ENCODE data around the gene NRG2.

NRG2 gene

DNA sequence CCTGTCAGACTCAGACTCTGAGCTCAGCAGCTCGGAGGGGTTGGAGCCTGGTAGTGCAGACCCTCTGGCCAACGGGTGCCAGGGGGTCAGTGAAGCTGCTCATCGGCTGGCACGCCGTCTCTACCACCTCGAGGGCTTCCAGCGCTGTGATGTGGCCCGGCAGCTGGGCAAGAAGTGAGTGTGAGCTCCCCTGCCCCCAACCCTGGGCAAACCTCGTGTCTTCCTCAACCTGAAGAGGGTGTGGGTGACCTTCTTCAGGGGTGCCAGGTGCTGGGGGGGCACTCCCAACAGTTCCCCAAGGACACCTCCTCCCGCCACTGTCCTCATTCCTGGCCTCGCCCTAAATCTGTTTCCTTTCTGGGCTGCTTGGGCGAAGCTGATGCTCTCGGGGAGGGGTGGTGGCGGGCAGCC, 228.9 kb downstream of the NRG2 start:
- Histone ChIP-seq H3K4me3 (ENCODE audit: low read length) (no peak overlapping the region), H3K79me1 (ENCODE audit: low read length) (no peaks in the 10 kb centered on the region), H4K5ac (ENCODE audit: low read length) (no peak overlapping the region), H2BK120ac (ENCODE audit: low read depth, low read length) (no peak overlapping the region), H3K9ac (ENCODE audit: low read length) (no peak overlapping the region), H3K27ac (ENCODE audit: low read depth, low read length) (no peak overlapping the region), H3K4me2 (ENCODE audit: low read length) (no peak overlapping the region), H3K23ac (ENCODE audit: low read length) (no peak overlapping the region), H3K4me1 (ENCODE audit: control insufficient read depth, low read depth, low read length) (no peaks in the 10 kb centered on the region), H3K4ac (ENCODE audit: low read depth, low read length) (no peak overlapping the region), H2AK5ac (ENCODE audit: low read length) (no peak overlapping the region), H3K56ac (ENCODE audit: low read length) (no peak overlapping the region), H3K79me2 (ENCODE audit: control insufficient read depth, insufficient read depth, low read length) (no peaks in the 10 kb centered on the region), H3K27me3 (ENCODE audit: insufficient read depth, low read length, poor library complexity) (no peaks in the 10 kb centered on the region), H2BK15ac (replicated peaks; ENCODE audit: low read depth) (no peak overlapping the region), H3K18ac (ENCODE audit: low read length) (no peak overlapping the region), H2BK5ac (ENCODE audit: low read length) (no peak overlapping the region), H4K8ac (ENCODE audit: low read depth, low read length) (no peak overlapping the region), H3K36me3 (ENCODE audit: control insufficient read depth, insufficient read depth, low read length) (no peaks in the 10 kb centered on the region)
- no peak for DNase-seq
- WGBS (ENCODE audit: extremely low coverage, insufficient coverage, low lambda C conversion rate) = no CpG with 5 or more reads among the region's 14 CpGs

GRCh38 chr5:139812836-139813805, 230.0 kb downstream of the NRG2 start:
- Histone ChIP-seq H3K4me3 (ENCODE audit: low read length) (no peak overlapping the region), H2BK5ac (ENCODE audit: low read length) (no peak overlapping the region), H3K18ac (ENCODE audit: low read length) (no peak overlapping the region), H3K27me3 (ENCODE audit: insufficient read depth, low read length, poor library complexity) (no peaks in the 10 kb centered on the region), H3K56ac (ENCODE audit: low read length) (no peak overlapping the region), H4K8ac (ENCODE audit: low read depth, low read length) (no peak overlapping the region), H3K4me1 (ENCODE audit: control insufficient read depth, low read depth, low read length) (no peaks in the 10 kb centered on the region), H4K5ac (ENCODE audit: low read length) (no peak overlapping the region), H3K27ac (ENCODE audit: low read depth, low read length) (no peak overlapping the region), H3K9ac (ENCODE audit: low read length) (no peak overlapping the region), H2AK5ac (ENCODE audit: low read length) (no peak overlapping the region), H3K4me2 (ENCODE audit: low read length) (no peak overlapping the region), H3K79me1 (ENCODE audit: low read length) (no peaks in the 10 kb centered on the region), H3K36me3 (ENCODE audit: control insufficient read depth, insufficient read depth, low read length) (no peaks in the 10 kb centered on the region), H2BK15ac (replicated peaks; ENCODE audit: low read depth) (no peak overlapping the region), H3K79me2 (ENCODE audit: control insufficient read depth, insufficient read depth, low read length) (no peaks in the 10 kb centered on the region), H3K4ac (ENCODE audit: low read depth, low read length) (no peak overlapping the region), H3K23ac (ENCODE audit: low read length) (no peak overlapping the region), H2BK120ac (ENCODE audit: low read depth, low read length) (no peak overlapping the region)
- no CpG with 5 or more reads among the region's 25 CpGs for WGBS (ENCODE audit: extremely low coverage, insufficient coverage, low lambda C conversion rate)
- DNase-seq = no peak

GRCh38 chr5:139812323-139812722, 230.8 kb downstream of the NRG2 start:
- no peak overlapping the region for H2BK120ac ChIP-seq (ENCODE audit: low read depth, low read length)
- H4K8ac ChIP-seq (ENCODE audit: low read depth, low read length) = no peak overlapping the region
- H2AK5ac ChIP-seq (ENCODE audit: low read length) = no peak overlapping the region
- no peak overlapping the region for H2BK15ac ChIP-seq (replicated peaks; ENCODE audit: low read depth)
- no peak overlapping the region for H3K23ac ChIP-seq (ENCODE audit: low read length)
- H3K56ac ChIP-seq (ENCODE audit: low read length) = no peak overlapping the region
- no CpG with 5 or more reads among the region's 5 CpGs for WGBS (ENCODE audit: extremely low coverage, insufficient coverage, low lambda C conversion rate)
- H3K27ac ChIP-seq (ENCODE audit: low read depth, low read length) = no peak overlapping the region
- H3K27me3 ChIP-seq (ENCODE audit: insufficient read depth, low read length, poor library complexity) = no peaks in the 10 kb centered on the region
- no peak overlapping the region for H3K9ac ChIP-seq (ENCODE audit: low read length)
- no peaks in the 10 kb centered on the region for H3K36me3 ChIP-seq (ENCODE audit: control insufficient read depth, insufficient read depth, low read length)
- H4K5ac ChIP-seq (ENCODE audit: low read length) = no peak overlapping the region
- no peak overlapping the region for H3K18ac ChIP-seq (ENCODE audit: low read length)
- H2BK5ac ChIP-seq (ENCODE audit: low read length) = no peak overlapping the region
- no peak overlapping the region for H3K4me2 ChIP-seq (ENCODE audit: low read length)
- H3K4me3 ChIP-seq (ENCODE audit: low read length) = no peak overlapping the region
- H3K4me1 ChIP-seq (ENCODE audit: control insufficient read depth, low read depth, low read length) = no peaks in the 10 kb centered on the region
- no peaks in the 10 kb centered on the region for H3K79me2 ChIP-seq (ENCODE audit: control insufficient read depth, insufficient read depth, low read length)
- no peak for DNase-seq
- H3K4ac ChIP-seq (ENCODE audit: low read depth, low read length) = no peak overlapping the region
- H3K79me1 ChIP-seq (ENCODE audit: low read length) = no peaks in the 10 kb centered on the region

DNA sequence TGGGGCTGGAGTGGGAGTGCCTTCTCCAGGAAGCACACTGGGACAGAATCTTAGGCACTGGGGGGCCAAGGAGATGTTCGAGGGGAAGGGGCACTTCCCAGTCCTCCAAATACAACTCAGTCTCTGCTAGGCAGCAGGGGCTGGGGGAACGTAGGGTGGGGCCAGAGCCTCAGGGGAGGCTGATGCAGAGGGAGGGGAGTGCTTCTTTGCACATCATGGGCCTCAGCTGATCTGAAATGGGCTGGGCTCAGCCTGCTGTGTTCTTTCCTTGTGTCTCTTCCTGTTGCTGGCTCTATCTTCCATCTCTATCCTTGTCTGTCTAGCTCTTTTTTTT, 231.9 kb downstream of the NRG2 start:
- Histone ChIP-seq H3K36me3 (ENCODE audit: control insufficient read depth, insufficient read depth, low read length) (no peaks in the 10 kb centered on the region), H3K9ac (ENCODE audit: low read length) (no peak overlapping the region), H3K23ac (ENCODE audit: low read length) (no peak overlapping the region), H3K79me2 (ENCODE audit: control insufficient read depth, insufficient read depth, low read length) (no peaks in the 10 kb centered on the region), H4K8ac (ENCODE audit: low read depth, low read length) (no peak overlapping the region), H3K56ac (ENCODE audit: low read length) (no peak overlapping the region), H3K18ac (ENCODE audit: low read length) (no peak overlapping the region), H3K27me3 (ENCODE audit: insufficient read depth, low read length, poor library complexity) (no peaks in the 10 kb centered on the region), H2BK5ac (ENCODE audit: low read length) (no peak overlapping the region), H3K4ac (ENCODE audit: low read depth, low read length) (no peak overlapping the region), H2BK120ac (ENCODE audit: low read depth, low read length) (no peak overlapping the region), H3K4me3 (ENCODE audit: low read length) (no peak overlapping the region), H3K4me2 (ENCODE audit: low read length) (no peak overlapping the region), H4K5ac (ENCODE audit: low read length) (no peak overlapping the region), H2AK5ac (ENCODE audit: low read length) (no peak overlapping the region), H3K27ac (ENCODE audit: low read depth, low read length) (no peak overlapping the region), H2BK15ac (replicated peaks; ENCODE audit: low read depth) (no peak overlapping the region), H3K4me1 (ENCODE audit: control insufficient read depth, low read depth, low read length) (no peaks in the 10 kb centered on the region), H3K79me1 (ENCODE audit: low read length) (no peaks in the 10 kb centered on the region)
- DNase-seq = no peak
- no CpG with 5 or more reads among the region's 2 CpGs for WGBS (ENCODE audit: extremely low coverage, insufficient coverage, low lambda C conversion rate)

GRCh38 chr5:139810341-139811273, 232.5 kb downstream of the NRG2 start:
- H3K9ac ChIP-seq (ENCODE audit: low read length) = no peak overlapping the region
- H3K79me2 ChIP-seq (ENCODE audit: control insufficient read depth, insufficient read depth, low read length) = no peaks in the 10 kb centered on the region
- H3K79me1 ChIP-seq (ENCODE audit: low read length) = no peaks in the 10 kb centered on the region
- H3K27me3 ChIP-seq (ENCODE audit: insufficient read depth, low read length, poor library complexity) = no peaks in the 10 kb centered on the region
- no peak overlapping the region for H3K4me2 ChIP-seq (ENCODE audit: low read length)
- H2BK15ac ChIP-seq (replicated peaks; ENCODE audit: low read depth) = no peak overlapping the region
- no peaks in the 10 kb centered on the region for H3K4me1 ChIP-seq (ENCODE audit: control insufficient read depth, low read depth, low read length)
- H3K23ac ChIP-seq (ENCODE audit: low read length) = no peak overlapping the region
- no peak overlapping the region for H3K18ac ChIP-seq (ENCODE audit: low read length)
- H3K4ac ChIP-seq (ENCODE audit: low read depth, low read length) = no peak overlapping the region
- H4K8ac ChIP-seq (ENCODE audit: low read depth, low read length) = no peak overlapping the region
- no peak for DNase-seq
- no peak overlapping the region for H2AK5ac ChIP-seq (ENCODE audit: low read length)
- no peak overlapping the region for H2BK5ac ChIP-seq (ENCODE audit: low read length)
- no peak overlapping the region for H2BK120ac ChIP-seq (ENCODE audit: low read depth, low read length)
- WGBS (ENCODE audit: extremely low coverage, insufficient coverage, low lambda C conversion rate) = no CpG with 5 or more reads among the region's 8 CpGs
- H3K36me3 ChIP-seq (ENCODE audit: control insufficient read depth, insufficient read depth, low read length) = no peaks in the 10 kb centered on the region
- no peak overlapping the region for H4K5ac ChIP-seq (ENCODE audit: low read length)
- no peak overlapping the region for H3K4me3 ChIP-seq (ENCODE audit: low read length)
- no peak overlapping the region for H3K56ac ChIP-seq (ENCODE audit: low read length)
- H3K27ac ChIP-seq (ENCODE audit: low read depth, low read length) = no peak overlapping the region

Measured in mesendoderm (in vitro differentiated cells).